ENCODE measurements around the gene SLC1A2.

GRCh38 chr11:35270342-35270741, 149.0 kb downstream of the SLC1A2 start:
- TF ChIP-seq NR2C2 (CRISPR knock-in tag; IDR thresholded peaks at IDR 0.05), result no peak
- TF ChIP-seq NR3C1 (CRISPR knock-in tag; conservative IDR thresholded peaks at IDR 0.05; ENCODE audit: low read depth), result no peak
- TF ChIP-seq SP1 (CRISPR knock-in tag; conservative IDR thresholded peaks at IDR 0.05), result no peak
- TF ChIP-seq FOXP1 (CRISPR knock-in tag; IDR thresholded peaks at IDR 0.05; ENCODE audit: borderline replicate concordance), result no peak
- TF ChIP-seq MLX (CRISPR knock-in tag; IDR thresholded peaks at IDR 0.05), result no peak
- TF ChIP-seq, protein P1, sequence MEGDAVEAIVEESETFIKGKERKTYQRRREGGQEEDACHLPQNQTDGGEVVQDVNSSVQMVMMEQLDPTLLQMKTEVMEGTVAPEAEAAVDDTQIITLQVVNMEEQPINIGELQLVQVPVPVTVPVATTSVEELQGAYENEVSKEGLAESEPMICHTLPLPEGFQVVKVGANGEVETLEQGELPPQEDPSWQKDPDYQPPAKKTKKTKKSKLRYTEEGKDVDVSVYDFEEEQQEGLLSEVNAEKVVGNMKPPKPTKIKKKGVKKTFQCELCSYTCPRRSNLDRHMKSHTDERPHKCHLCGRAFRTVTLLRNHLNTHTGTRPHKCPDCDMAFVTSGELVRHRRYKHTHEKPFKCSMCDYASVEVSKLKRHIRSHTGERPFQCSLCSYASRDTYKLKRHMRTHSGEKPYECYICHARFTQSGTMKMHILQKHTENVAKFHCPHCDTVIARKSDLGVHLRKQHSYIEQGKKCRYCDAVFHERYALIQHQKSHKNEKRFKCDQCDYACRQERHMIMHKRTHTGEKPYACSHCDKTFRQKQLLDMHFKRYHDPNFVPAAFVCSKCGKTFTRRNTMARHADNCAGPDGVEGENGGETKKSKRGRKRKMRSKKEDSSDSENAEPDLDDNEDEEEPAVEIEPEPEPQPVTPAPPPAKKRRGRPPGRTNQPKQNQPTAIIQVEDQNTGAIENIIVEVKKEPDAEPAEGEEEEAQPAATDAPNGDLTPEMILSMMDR (IDR thresholded peaks at IDR 0.05), result no peak
- TF ChIP-seq GABPB1 (CRISPR knock-in tag; IDR thresholded peaks at IDR 0.05), result no peak
- no peak for TF ChIP-seq ZSCAN18 (CRISPR knock-in tag; IDR thresholded peaks at IDR 0.05)
- TF ChIP-seq CREM (CRISPR knock-in tag; IDR thresholded peaks at IDR 0.05), result no peak
- TF ChIP-seq ZNF263 (CRISPR knock-in tag; IDR thresholded peaks at IDR 0.05; ENCODE audit: low read depth), result no peak
